HG02759 (cell line): ENCODE measurements around the gene ZNF521.

Source experiments
- ATAC-seq: cut with Tn5 transposase; IDR thresholded peaks from one replicate; pipeline ENCODE4 v1.9.1; 2021; ENCODE audit warnings: mild to moderate bottlenecking, moderate library complexity; ENCODE audit not compliant: unreplicated experiment

Gene ZNF521

GRCh38 chr18:25230658-25231326, 121.2 kb downstream of the ZNF521 start:
- ATAC-seq = no peak

DNA sequence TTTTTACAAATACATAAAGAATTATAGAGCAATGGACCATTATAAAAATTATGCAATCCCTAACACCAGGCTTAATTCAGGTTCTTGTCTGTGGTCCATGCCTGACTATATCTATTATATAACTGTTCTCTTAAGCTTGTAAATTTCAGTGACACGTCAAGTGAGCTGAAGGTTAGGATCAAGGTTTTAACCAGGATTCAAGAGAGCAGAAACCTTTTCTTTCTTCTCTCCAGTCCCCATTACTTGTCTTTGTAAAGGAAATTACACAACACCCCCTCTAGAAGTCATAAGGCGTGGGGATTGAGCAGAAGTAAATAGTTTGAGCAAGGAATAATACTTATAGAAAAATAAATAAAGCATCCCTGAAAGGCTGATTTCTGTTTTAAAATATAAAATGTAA, 122.0 kb downstream of the ZNF521 start:
- ATAC-seq = no peak

DNA sequence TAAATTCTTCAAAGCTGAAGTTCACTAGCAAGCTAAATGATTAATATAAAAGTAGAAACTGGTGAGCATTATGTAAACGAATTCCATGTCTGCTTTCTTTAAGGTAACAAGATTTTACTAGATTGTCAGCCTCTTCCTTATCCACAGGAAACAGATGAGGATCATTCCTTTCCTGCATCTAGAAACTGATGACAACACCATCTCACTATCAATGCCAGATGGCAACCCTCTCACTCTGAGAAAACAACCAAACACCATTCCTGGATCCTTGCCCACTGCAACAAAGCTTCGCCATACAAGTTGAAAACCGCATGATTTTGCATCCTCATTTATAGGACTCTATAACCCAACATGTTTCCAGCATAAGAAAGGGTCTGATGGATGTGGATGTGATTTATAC, 122.9 kb downstream of the ZNF521 start:
- no peak for ATAC-seq

- ATAC-seq = no peak
Measured at GRCh38 chr18:25228410-25228809, 123.6 kb downstream of the ZNF521 start.

- no peak for ATAC-seq
Measured at GRCh38 chr18:25225151-25225550, 126.8 kb downstream of the ZNF521 start.

DNA sequence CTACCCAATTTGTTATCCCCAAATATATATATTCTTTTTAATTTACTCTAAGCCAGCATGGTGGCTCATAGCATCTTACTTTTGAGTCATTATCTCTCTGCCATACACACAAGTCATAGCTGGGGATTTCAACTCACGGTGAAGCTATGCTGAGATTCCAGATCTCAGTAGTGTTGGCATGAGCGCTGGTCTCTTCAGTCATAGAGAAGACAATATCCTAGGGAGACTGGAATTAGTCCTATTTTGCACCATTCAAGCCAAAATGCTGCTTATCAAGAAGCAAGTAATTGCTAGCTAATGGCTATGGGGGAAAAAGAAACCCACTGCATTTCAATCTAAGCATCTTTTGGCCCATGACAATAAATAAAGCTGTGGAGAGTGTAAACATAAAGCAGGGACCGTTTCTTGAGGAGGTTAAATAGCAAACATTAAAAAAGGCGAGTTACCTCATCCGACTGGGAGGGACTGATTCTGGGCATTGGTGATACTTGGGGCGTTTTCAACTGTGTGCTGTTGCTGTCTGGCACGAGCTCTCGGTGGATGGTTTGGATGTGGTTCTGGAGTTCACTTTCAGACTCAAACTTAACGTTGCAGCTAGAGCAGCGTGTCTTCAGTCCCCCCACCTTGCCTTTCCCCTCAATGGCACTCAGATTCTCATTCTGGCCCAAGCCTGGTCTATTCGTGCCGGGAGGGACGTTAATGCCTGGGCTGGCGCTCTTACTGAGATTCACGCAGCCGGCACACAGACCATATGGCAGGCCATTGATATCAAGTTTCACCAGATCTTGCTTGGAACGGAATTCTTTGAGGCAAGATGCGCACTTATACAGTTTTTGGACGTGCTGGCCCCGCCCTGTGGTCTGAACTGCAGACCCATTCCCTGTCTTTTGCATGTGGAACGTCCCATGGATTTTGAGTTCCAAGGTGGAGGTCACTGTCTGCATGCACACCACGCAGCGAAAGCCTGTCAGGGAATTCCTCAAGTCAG, 127.8 kb downstream of the ZNF521 start:
- no peak for ATAC-seq

- no peak for ATAC-seq
Measured at GRCh38 chr18:25223211-25223610, 128.8 kb downstream of the ZNF521 start.

GRCh38 chr18:25222648-25223047, 129.3 kb downstream of the ZNF521 start:
- no peak for ATAC-seq

DNA sequence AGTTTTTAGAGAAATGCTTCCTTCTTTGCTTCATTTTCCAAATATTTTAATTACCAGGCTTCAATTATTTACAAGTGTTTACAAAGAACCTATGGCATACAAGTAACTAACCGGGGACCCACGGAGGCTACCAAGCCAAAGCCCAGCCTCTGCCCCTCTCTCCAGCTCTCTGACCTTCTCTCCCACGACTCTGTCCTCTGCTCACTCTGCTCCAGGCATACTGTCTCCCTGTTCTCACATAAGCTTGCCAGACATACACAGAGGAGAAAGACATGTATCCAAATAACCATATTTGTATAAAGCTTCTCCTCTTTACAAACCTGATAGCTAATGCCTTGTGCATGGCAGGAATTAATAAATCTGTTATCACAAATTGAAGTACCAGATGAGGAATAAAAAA, 141.3 kb downstream of the ZNF521 start:
- no peak for ATAC-seq

GRCh38 chr18:25192065-25192464, 159.9 kb downstream of the ZNF521 start:
- ATAC-seq = no peak

DNA sequence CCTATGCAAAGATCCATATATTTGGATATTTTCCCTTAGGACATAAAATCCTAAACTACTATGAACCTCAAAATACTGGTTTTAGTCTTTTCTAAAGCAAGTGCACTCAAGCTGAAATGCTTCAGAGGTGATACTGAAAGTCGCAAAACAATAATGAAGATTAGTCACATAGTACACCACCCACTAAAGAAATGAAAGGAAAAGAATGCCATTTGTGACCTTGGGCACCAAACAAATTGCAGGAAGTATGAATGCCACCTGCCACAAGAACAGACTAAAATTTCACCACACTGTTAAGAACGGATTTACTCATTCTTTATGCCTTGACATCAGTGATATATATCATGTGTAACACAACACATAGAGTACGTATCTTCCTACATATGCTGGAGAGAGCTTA, 161.5 kb downstream of the ZNF521 start:
- ATAC-seq = no peak

DNA sequence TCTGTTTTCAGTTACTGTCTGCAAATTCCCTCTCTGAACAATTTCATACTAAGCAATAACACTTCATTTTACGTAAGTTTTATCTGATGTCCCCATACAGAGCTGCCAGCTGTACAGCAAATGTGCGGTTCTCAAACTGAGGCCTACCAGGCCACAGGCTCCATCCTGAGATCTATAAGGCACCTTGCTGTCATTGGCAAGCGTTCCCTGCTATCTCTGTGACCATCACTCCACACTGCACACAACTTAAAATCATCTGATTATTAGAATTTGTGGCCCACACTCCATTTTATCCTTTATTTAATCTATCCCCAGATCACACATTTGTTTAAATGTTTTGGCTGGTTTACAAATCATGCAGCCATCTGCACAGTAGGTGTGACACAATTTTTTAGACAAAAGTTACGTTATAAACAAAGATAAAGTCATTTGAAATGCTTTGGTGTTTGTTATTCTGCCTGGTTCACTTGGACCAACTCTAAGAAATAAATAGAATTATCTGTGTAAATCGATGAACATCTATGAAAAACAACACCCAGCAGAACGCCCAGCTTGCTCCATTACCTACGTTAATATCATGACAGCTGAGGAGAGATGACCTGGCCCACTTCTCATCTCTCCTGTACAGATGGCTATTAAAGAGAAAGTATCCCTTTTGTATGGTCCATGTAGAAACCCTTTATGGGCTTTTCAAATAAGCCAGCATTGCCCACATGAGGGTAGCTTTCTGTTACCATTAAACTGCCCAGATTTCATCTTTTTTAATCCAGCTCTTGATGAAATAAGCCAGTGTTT, 162.4 kb downstream of the ZNF521 start:
- ATAC-seq = no peak

GRCh38 chr18:25187521-25188192, 164.3 kb downstream of the ZNF521 start:
- ATAC-seq = no peak

DNA sequence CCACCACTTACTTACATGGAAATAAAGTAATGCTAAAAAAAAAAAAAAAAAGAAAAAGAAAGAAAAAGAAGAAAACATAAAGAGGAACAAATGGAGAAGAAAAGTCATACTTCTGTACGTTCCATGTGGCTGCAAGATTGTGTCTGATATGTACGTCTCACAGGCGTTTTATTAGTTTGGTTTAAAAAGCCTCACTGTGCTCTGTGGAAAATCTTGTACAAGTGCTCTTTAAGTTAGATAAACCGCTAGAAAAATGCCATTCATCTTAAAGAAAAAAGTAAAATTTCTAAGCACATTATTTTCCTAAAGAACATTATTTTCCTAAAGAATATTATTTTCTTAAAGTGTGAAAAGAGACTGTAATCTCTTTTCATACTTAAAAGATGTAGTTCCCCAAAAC, 165.1 kb downstream of the ZNF521 start:
- ATAC-seq = no peak

DNA sequence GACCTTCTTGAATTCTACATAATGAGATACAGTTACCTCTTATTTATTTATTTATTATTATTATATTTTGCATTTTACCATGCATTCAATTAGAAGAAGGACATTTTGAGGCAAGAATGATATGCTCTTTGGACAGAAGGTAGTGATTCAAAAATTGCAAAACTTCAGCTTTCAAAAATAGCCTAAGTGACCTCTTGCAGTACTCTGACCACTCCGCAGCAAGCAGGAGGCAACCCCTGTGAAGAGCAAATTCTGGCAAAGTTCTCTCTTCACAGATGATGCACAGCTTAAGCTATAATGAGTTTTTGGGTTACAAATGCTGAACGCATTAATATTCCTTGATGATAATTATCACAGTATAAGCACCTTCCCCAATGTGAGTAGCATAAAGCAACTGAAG, 170.0 kb downstream of the ZNF521 start:
- no peak for ATAC-seq

DNA sequence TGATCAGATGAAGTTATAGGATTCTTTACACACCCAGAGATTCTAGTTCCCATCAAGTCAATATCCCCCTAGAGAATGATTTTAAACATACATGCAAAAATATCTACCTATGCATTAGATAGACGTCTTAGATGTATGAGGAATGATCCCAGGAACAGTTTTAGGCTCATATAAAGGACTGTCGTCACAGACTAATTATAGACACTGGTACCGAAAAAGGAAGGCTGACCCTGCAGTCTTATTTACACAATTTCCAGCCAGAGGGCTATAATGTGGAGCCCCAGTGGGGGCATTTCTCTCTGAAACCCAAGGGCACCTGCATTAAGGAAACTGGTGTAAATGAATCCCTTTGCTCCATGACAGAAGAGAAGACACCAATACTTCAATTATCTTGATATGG, 170.4 kb downstream of the ZNF521 start:
- ATAC-seq = no peak

GRCh38 chr18:25180973-25181548, 170.9 kb downstream of the ZNF521 start:
- ATAC-seq = no peak

- ATAC-seq = no peak
Measured at GRCh38 chr18:25177631-25178030, 174.3 kb downstream of the ZNF521 start.

DNA sequence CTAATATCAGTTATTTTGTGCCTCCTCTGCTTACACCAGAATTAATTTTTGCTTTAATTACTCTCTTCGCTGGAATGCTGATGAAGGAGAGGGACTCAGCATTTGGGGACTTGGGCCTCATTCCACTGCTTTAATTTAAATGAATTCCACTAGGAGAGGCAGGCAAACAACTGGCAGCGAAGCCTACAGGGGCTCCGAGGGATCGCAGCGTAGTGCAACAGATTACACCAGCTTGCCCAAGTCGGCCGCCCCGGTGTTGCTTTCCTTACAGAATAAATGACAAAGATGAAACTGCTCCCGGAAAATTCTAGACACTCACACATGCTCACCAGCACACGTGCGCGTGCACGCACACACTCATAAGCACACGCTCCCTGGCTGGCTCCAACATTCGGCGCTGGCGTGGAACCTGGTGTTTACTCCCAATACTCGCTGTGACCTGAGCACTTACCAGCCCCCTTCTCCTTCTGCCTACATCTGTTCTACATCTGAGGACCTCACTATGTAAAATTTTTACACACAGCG, 175.4 kb downstream of the ZNF521 start:
- ATAC-seq = no peak
